GM19025 (cell line): ENCODE measurements around the gene ZNF225.
"Not testable (repeated sequence)": the region's sequence is repeated elsewhere in the genome, so short reads cannot be mapped to it uniquely, and the experiment has no call there.

ENCODE experiments used
- ATAC-seq: cut with Tn5 transposase; IDR thresholded peaks from one replicate; pipeline ENCODE4 v1.9.1; 2021; ENCODE audit warnings: mild to moderate bottlenecking, low read depth, moderate library complexity; ENCODE audit not compliant: unreplicated experiment

ZNF225 gene

GRCh38 chr19:44113138-44113783, at the start of gene ZNF225:
Gene ZNF225 (plus strand): TSS chr19:44113399. CDS start chr19:44115828, 2,429 bp downstream.
- peak; percentile 89 for ATAC-seq

DNA sequence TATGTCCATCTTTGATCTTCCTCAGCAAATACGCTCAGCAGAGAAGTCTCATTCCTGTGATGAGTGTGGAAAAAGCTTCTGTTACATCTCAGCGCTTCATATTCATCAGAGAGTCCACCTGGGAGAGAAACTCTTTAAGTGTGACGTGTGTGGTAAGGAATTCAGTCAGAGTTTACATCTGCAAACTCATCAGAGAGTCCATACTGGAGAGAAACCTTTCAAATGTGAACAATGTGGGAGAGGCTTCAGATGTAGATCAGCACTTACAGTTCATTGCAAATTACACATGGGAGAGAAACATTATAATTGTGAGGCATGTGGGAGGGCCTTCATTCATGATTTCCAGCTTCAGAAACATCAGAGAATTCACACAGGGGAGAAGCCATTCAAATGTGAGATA, 46.9 kb upstream of the ZNF225 start:
- no peak for ATAC-seq

DNA sequence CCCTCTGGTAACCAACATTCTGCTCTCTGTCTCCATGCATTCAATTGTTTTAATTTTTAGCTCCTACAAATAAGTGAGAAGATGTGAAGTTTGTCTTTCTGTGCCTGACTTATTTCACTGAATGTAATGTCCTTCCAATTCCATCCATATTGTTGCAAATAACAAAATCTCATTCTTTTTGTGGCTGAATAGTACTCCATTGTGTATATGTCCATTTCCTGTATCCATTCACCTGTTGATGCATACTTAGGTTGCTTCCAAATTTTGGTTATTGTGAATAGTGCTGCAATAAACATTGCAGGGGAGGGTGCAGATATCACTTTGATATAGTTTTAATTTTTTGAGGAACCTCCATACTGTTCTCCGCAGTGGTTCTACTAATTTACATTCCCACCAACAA, 43.8 kb upstream of the ZNF225 start:
- no peak for ATAC-seq

DNA sequence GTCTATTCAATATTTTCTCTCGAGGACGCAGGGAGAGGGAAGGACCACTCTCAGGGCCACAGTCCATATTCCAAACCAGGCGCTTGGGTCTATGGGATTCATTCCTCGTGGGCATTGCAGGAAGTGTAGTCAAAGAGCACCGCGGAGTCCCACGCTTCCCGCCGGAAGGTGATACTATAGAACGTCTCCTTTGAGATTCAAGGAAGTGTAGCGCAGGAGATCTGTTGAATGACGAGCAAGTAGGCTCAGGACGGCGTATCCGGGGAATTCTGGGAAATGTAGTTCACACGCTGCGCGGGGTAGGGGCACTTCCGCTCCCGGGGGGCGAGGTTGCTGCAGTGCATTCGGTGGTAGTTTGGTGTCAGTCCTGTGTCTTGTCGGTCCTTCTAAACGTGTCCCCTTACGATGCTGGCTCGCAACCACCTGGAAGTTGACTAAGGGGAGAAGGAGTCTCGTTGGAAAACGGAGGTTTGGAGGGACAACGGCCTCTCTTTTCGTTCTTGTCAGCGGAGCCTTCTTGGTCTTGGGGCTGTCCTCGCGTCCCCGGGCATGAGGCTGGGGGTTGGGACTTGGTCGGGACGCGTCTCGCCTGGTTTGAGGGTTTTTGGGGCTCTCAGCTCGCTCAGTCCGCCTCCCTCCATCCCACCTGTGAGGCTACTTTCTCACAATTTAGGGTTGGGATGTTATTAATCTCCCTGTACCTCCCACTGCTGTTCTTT, 41.2 kb upstream of the ZNF225 start, which contains the start of gene ZNF284:
Gene ZNF284, plus strand, starts transcription at position 336 of the 719 bp plus-strand sequence. CDS start 4,231 bp downstream, outside the sequence.
- peak; percentile 90 for ATAC-seq

GRCh38 chr19:44072543-44073401, 40.4 kb upstream of the ZNF225 start:
- no peak for ATAC-seq

DNA sequence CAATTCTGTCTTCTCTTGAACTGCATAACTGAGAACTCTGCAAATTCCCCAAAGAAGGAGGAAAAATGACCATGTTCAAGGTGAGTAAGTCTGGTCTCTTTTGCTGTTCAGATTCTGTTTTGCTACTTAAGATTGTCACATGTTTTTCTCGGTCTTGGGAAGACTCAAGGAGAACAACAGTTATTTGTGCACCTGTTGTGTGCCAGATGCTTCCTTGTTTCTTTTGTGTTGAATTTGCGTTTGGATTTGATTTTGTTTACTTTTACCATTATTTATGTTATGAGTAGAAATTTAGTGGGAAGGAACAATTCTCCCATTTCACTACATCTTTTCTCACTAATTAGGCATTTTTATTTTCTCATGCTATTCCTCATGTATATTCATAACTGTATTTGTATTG, 36.9 kb upstream of the ZNF225 start:
- no peak for ATAC-seq

- no peak for ATAC-seq
Measured at GRCh38 chr19:44092108-44092507, 21.1 kb upstream of the ZNF225 start.

GRCh38 chr19:44093931-44094765, 19.1 kb upstream of the ZNF225 start, which contains the start of gene ZNF224:
Gene ZNF224 (plus strand): TSS chr19:44094361. CDS start chr19:44097874, 3,513 bp downstream.
- peak; percentile 81 for ATAC-seq

DNA sequence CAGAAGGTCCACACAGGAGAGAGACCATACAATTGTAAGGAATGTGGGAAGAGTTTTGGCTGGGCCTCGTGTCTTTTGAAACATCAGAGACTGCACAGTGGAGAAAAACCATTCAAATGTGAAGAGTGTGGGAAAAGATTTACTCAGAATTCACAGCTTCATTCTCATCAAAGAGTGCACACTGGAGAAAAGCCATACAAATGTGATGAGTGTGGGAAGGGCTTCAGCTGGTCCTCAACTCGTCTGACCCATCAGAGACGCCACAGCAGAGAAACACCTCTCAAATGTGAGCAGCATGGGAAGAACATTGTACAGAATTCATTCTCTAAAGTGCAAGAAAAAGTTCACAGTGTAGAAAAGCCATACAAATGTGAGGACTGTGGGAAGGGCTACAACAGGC, 5.4 kb upstream of the ZNF225 start:
- no peak for ATAC-seq

GRCh38 chr19:44109458-44109857, 3.7 kb upstream of the ZNF225 start:
- no peak for ATAC-seq

DNA sequence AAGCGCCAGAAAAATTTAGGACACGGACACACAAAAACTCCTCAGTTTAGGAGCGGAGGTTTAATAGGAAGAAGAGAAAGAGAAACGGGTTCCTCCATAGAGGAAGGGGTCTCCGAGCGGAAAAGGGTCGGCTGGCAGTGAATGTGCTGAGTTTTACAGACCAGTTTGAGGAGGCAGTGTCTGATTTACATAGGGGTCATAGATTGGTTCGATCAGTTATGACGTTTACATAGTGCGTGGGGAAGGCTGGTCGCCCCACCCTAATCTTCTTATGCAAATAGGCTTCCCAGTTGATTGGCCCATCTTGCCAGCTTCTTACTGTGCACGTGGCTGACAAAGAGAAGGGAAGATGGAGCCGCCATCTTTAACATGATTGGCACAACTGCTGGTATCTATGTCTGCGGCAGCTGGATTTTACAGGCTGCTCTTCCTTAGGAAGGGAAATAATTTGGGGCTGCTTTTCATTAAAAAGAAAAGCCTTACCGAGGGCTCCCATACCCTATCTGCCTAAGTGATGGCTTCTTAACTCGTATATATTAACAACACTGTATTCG, 1.2 kb upstream of the ZNF225 start:
- ATAC-seq = no peak

DNA sequence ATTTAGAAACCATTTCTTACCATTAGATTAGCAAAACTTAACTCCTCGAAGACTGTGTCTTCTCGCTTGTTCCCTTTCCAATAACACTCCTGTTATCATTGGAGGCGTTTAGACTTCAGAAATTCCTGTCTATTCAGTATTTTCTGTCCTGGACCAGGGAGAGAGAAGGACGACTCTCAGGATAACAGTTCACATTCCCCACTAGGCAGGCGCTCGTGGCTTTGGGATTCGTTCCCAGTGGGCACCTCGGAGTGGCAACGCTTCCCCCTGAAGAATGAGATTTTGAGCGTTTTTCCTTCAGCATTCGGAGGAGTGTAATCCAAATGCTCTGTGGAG, 429 bp upstream of the ZNF225 start:
- no peak for ATAC-seq

DNA sequence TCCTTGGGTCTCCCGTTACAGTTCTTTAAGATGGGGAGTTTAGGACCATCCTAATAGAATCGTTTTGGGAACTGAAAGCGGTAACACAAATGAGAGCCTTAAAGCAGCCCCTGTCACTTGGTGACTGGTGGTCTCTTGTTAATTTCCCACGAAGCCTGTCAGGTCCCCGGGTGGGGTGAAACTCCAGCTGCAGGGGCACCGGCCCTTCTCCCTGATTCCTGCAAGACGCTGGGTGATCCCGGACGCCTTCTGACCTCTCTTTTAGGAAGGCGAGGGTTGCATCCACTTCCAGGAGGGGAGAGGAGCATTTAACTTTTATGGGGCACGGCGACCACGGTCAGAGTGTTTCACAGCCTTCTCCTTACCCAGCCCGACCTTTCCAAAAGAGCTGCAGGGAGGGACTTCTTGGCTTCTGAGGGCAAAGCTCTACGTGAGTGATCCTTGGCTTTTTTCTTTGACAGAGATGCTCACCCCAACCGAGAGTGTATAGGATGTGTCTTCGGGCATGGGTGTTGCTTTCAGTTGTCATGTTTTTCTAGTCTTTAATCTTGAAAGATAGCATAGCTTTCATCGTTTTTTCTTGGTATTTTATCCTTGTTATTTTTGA, 688 bp downstream of the ZNF225 start:
- no peak for ATAC-seq

GRCh38 chr19:44121162-44121561, 8.0 kb downstream of the ZNF225 start:
- ATAC-seq = not testable (repeated sequence)

DNA sequence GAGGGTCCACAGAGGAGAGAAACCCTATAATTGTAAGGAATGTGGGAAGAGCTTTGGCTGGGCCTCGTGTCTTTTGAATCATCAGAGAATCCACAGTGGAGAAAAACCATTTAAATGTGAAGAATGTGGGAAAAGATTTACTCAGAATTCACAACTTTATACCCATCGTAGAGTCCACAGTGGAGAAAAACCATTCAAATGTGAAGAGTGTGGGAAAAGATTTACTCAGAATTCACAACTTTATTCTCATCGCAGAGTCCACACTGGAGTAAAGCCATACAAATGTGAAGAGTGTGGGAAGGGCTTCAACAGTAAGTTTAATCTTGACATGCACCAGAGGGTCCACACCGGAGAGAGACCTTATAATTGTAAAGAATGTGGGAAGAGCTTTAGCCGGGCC, 18.8 kb downstream of the ZNF225 start:
- no peak for ATAC-seq

DNA sequence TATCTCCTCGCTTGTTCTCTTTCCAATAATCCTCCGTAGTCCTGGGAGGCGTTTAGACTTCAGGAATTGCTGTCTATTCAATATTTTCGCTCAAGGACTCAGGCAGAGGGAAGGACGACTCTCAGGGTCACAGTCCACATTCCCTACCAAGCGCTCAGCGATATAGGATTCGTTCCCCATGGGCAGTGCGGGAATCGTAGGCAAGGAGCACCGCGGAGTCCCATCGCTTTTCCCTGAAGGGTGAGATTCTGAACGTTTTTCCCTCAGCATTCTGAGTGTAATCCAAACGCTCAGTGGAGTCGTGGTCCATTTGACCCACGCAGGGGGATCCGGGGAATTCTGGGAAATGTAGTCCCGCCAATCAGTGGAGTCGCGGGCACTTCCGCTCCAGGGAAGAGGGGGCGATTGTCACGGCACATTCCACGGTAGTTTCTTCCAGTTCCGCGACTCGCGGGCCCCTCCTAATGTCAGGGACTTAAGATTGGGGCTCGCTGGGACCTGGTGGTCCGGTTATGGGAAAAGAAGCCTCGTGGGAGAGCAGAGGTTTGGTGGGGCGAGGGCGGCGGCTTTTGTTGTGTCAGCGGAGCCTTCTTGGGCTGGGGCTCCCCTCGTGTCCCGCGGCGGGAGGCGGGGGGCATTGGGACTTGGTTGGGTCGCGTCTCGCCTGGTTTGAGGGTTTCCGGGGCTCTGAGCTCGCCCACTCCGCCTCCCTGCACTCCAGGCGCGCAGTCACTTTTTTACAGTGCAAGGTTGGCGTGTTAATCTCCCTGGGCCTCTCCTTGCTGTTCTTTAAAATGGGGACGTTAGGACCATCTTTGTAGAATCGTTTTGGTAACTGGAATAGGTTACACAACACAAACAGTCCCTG, 28.2 kb downstream of the ZNF225 start, which contains the start of gene ZNF234:
Gene ZNF234, plus strand, starts transcription at position 364 of the 868 bp plus-strand sequence. CDS start 3,079 bp downstream, outside the sequence.
- ATAC-seq = no peak

GRCh38 chr19:44142059-44142433, 28.8 kb downstream of the ZNF225 start:
- no peak for ATAC-seq

GRCh38 chr19:44149776-44150175, 36.6 kb downstream of the ZNF225 start:
- no peak for ATAC-seq
